HEK293 (cell line): Measurements from ENCODE around the gene PTPRN.

Experiments used
- SALL2 ChIP-seq: fragments of 450-650 bp; formaldehyde crosslinking; IDR thresholded peaks from 2 replicates; pipeline ENCODE4 v1.5.0; 2017; ENCODE audit warnings: missing biosample characterization, mild to moderate bottlenecking, missing genetic modification characterization, borderline replicate concordance
- SP2 ChIP-seq: fragments of 450-650 bp; formaldehyde crosslinking; IDR thresholded peaks from 2 replicates; pipeline ENCODE4 v1.5.1; 2016; ENCODE audit warnings: missing biosample characterization, missing genetic modification characterization
- ZBTB20 ChIP-seq: fragments of 450-650 bp; formaldehyde crosslinking; IDR thresholded peaks from 2 replicates; pipeline ENCODE4 v1.5.1; 2016; ENCODE audit warnings: missing biosample characterization, missing genetic modification characterization
- ZBTB21 ChIP-seq: fragments of 450-650 bp; formaldehyde crosslinking; IDR thresholded peaks from 2 replicates; pipeline ENCODE4 v1.5.1; 2017; ENCODE audit warnings: missing biosample characterization, missing genetic modification characterization
- ZNF16 ChIP-seq: fragments of 450-650 bp; formaldehyde crosslinking; IDR thresholded peaks from 2 replicates; pipeline ENCODE4 v1.5.1; 2016; ENCODE audit warnings: low read depth, missing biosample characterization, missing genetic modification characterization
- ZNF433 ChIP-seq: fragments of 450-650 bp; formaldehyde crosslinking; IDR thresholded peaks from 2 replicates; pipeline ENCODE4 v1.5.1; 2016; ENCODE audit warnings: missing biosample characterization, missing genetic modification characterization, low read depth
- ZNF596 ChIP-seq: fragments of 450-650 bp; IDR thresholded peaks from 2 replicates; pipeline ENCODE4 v1.5.0; 2018; ENCODE audit warnings: missing biosample characterization, mild to moderate bottlenecking, missing genetic modification characterization, moderate library complexity
- ZNF639 ChIP-seq: fragments of 450-650 bp; formaldehyde crosslinking; IDR thresholded peaks from 2 replicates; pipeline ENCODE4 v1.5.1; 2016; ENCODE audit warnings: missing biosample characterization, missing genetic modification characterization
- ZNF707 ChIP-seq: fragments of 450-650 bp; formaldehyde crosslinking; IDR thresholded peaks from 2 replicates; pipeline ENCODE4 v1.5.1; 2016; ENCODE audit warnings: missing biosample characterization, missing genetic modification characterization
- TF ChIP-seq, protein P1 (sequence below): fragments of 450-650 bp; formaldehyde crosslinking; IDR thresholded peaks from 2 replicates; pipeline ENCODE4 v1.5.1; 2016; ENCODE audit warnings: missing biosample characterization, missing genetic modification characterization

- TF ChIP-seq SALL2 (tag by site-specific recombination), result no peak
- TF ChIP-seq, protein P1, sequence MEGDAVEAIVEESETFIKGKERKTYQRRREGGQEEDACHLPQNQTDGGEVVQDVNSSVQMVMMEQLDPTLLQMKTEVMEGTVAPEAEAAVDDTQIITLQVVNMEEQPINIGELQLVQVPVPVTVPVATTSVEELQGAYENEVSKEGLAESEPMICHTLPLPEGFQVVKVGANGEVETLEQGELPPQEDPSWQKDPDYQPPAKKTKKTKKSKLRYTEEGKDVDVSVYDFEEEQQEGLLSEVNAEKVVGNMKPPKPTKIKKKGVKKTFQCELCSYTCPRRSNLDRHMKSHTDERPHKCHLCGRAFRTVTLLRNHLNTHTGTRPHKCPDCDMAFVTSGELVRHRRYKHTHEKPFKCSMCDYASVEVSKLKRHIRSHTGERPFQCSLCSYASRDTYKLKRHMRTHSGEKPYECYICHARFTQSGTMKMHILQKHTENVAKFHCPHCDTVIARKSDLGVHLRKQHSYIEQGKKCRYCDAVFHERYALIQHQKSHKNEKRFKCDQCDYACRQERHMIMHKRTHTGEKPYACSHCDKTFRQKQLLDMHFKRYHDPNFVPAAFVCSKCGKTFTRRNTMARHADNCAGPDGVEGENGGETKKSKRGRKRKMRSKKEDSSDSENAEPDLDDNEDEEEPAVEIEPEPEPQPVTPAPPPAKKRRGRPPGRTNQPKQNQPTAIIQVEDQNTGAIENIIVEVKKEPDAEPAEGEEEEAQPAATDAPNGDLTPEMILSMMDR, result no peak
- TF ChIP-seq ZNF433 (tag by site-specific recombination), result no peak
- no peak for TF ChIP-seq ZNF16 (tag by site-specific recombination)
- no peak for TF ChIP-seq ZBTB20 (tag by site-specific recombination)
- no peak for TF ChIP-seq SP2 (tag by site-specific recombination)
- no peak for TF ChIP-seq ZNF639 (tag by site-specific recombination)
- no peak for TF ChIP-seq ZNF596
- TF ChIP-seq ZBTB21 (tag by site-specific recombination), result no peak
- TF ChIP-seq ZNF707 (tag by site-specific recombination), result no peak
Measured at GRCh38 chr2:219299372-219299760, 9.8 kb downstream of the PTPRN start.
